GM18519 (cell line): ENCODE results near the gene TTC36.
"Not testable (repeated sequence)": the region's sequence is repeated elsewhere in the genome, so short reads cannot be mapped to it uniquely, and the experiment has no call there.

Source experiments
- ATAC-seq: cut with Tn5 transposase; IDR thresholded peaks from one replicate; pipeline ENCODE4 v1.9.1; 2021; ENCODE audit warnings: mild to moderate bottlenecking, moderate library complexity; ENCODE audit not compliant: unreplicated experiment, low FRiP score

TTC36 gene

DNA sequence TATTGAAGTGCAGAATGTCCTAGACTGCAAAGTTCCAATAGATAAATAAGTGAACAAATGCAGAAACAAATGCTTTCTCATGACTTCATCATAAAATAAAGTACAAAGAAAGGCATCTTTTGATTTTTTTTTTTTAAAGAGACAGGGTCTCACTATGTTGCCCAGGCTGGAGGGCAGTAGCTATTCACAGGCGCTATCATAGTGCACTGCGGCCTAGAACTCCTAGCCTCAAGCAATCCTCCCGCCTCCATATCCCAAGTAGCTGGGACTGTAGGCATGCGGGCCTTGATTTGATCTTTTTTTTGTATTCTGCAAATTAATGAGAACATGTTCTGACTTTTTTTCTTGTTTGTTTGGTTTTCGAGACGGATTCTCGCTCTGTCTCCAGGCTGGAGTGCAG, 47.4 kb downstream of the TTC36 start:
- no peak for ATAC-seq

DNA sequence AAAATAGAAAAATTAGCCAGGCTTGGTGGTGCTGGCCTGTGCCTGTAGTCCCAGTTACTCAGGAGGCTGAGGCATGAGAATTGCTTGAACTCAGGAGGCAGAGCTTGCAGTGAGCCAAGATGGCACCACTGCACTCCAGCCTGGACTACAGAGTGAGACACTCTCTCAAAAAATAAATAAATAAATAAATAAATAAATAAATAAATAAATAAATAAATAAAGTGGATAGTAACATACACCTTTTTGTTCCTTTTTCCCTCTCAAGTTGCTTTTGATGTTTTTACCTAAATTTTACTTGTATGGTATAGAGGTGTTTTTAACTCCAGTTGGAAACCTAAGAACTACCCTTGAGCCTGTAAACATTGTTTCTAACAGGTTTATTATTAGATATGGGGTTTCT, 50.7 kb downstream of the TTC36 start:
- not testable (repeated sequence) for ATAC-seq
